Measurements from ENCODE around the gene LPCAT2. TPM values are rescaled to one million over a fixed set of nuclear protein-coding genes. Genes with fewer than 3 reads are reported as not detected.

LPCAT2 gene
- total RNA-seq, 2 donors from 2014 or later: 10.8 to 13.6 TPM

GRCh38 chr16:55467898-55468297, 41.0 kb upstream of the LPCAT2 start:
- 88% methylated on average over 3 of the region's 3 CpGs for WGBS
- TF ChIP-seq POLR2AphosphoS5 (IDR thresholded peaks at IDR 0.05) (no peak), POLR2A (IDR thresholded peaks at IDR 0.05) (no peak), CTCF (IDR thresholded peaks at IDR 0.05) (no peak)
- Histone ChIP-seq H3K4me1 (replicated peaks) (no peaks in the 10 kb centered on the region), H3K36me3 (no peaks in the 10 kb centered on the region), H3K9me3 (no peaks in the 10 kb centered on the region), H3K27me3 (replicated peaks; ENCODE audit: insufficient read depth) (no peaks in the 10 kb centered on the region), H3K27ac (no peak overlapping the region), H3K4me3 (no peak overlapping the region)
- intact Hi-C loops (cut with DNase I): loop anchor here (5.0 kb wide), 1 partner anchor 374 kb away; no protein-coding TSS in a partner anchor
- no peak for DNase-seq (ENCODE audit: low spot score)

- DNase-seq (ENCODE audit: low spot score): no peak
- Histone ChIP-seq H3K27ac (no peak overlapping the region), H3K9me3 (no peaks in the 10 kb centered on the region), H3K4me1 (replicated peaks) (no peaks in the 10 kb centered on the region), H3K4me3 (no peak overlapping the region), H3K27me3 (replicated peaks; ENCODE audit: insufficient read depth) (no peaks in the 10 kb centered on the region), H3K36me3 (no peaks in the 10 kb centered on the region)
- TF ChIP-seq POLR2A (IDR thresholded peaks at IDR 0.05) (no peak), CTCF (IDR thresholded peaks at IDR 0.05) (no peak), POLR2AphosphoS5 (IDR thresholded peaks at IDR 0.05) (no peak)
- WGBS: 92% methylated on average over 7 of the region's 7 CpGs
- intact Hi-C loops (cut with DNase I): loop anchor here (5.0 kb wide), 1 partner anchor 374 kb away; no protein-coding TSS in a partner anchor
Observed at GRCh38 chr16:55468352-55468990, 40.4 kb upstream of the LPCAT2 start.

GRCh38 chr16:55469821-55470532, 38.9 kb upstream of the LPCAT2 start:
- H3K4me3 ChIP-seq: no peak overlapping the region
- no peaks in the 10 kb centered on the region for H3K36me3 ChIP-seq
- DNase-seq (ENCODE audit: low spot score): no peak
- no peaks in the 10 kb centered on the region for H3K9me3 ChIP-seq
- H3K27ac ChIP-seq: peak overlapping the region in 1 of 2 donors; percentile 8
- no peaks in the 10 kb centered on the region for H3K4me1 ChIP-seq (replicated peaks)
- 77% methylated on average over 9 of the region's 9 CpGs for WGBS
- TF ChIP-seq POLR2AphosphoS5 (IDR thresholded peaks at IDR 0.05): no peak
- TF ChIP-seq POLR2A (IDR thresholded peaks at IDR 0.05): no peak
- TF ChIP-seq CTCF (IDR thresholded peaks at IDR 0.05): no peak
- intact Hi-C loops (cut with DNase I): loop anchor here (5.0 kb wide), 1 partner anchor 372 kb away; no protein-coding TSS in a partner anchor
- no peaks in the 10 kb centered on the region for H3K27me3 ChIP-seq (replicated peaks; ENCODE audit: insufficient read depth)

- Histone ChIP-seq H3K4me3 (no peak overlapping the region), H3K36me3 (no peaks in the 10 kb centered on the region), H3K27me3 (replicated peaks; ENCODE audit: insufficient read depth) (no peaks in the 10 kb centered on the region), H3K27ac (peak overlapping the region in 1 of 2 donors; percentile 38), H3K9me3 (no peaks in the 10 kb centered on the region), H3K4me1 (replicated peaks) (no peaks in the 10 kb centered on the region)
- 42% methylated on average over 7 of the region's 7 CpGs for WGBS
- DNase-seq (ENCODE audit: low spot score): peak; percentile 71
- TF ChIP-seq POLR2A (IDR thresholded peaks at IDR 0.05): no peak
- TF ChIP-seq POLR2AphosphoS5 (IDR thresholded peaks at IDR 0.05): peak; percentile 48
- intact Hi-C loops (cut with DNase I): no loop called here
Observed at GRCh38 chr16:55470533-55471371, 38.1 kb upstream of the LPCAT2 start.
